Epithelial cell of esophagus (primary cell): ENCODE data around the gene ASIP.
A peak's percentile ranks its signal among the peaks of the same experiment; 100 is the strongest.
"Not testable (repeated sequence)": the region's sequence is repeated elsewhere in the genome, so short reads cannot be mapped to it uniquely, and the experiment has no call there.

Source experiments
- DNase-seq: peaks from one replicate; pipeline ENCODE4 v3.0.0; 2010; ENCODE audit warnings: low read depth
- H3K4me3 ChIP-seq: 2 replicates; pipeline ENCODE4 v1.5.1; 2011; ENCODE audit warnings: mild to moderate bottlenecking, low read length, control low read depth
- TF ChIP-seq, protein P1 (sequence below): IDR thresholded peaks from 2 replicates; pipeline ENCODE4 v1.5.1; 2011; ENCODE audit warnings: low read depth, mild to moderate bottlenecking, low read length, control low read depth, inconsistent platforms; ENCODE audit not compliant: insufficient read depth; ENCODE audit errors: missing control alignments

Gene ASIP

DNA sequence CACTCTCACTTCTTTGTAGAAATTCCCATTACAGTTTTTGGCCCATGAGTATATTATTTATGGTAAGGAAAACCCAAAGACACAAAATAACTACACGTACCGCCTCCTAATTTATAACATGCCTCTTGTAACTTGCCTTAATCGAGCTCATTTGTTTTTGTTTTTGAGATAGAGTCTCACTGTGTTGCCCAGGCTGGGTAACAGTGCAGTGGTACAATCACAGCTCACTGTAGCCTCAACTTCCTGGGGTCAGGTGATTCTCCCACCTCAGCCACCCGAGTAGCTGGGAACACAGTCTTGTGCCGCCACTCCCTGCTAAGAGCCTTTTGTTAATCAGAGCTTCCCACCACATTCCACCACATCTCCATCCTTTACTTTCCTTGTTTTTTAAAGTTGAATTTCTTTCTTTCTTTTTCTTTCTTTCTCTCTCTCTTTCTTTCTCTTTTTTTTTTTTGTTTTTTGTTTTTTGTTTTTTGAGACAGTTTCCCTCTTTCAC lies 15.5 kb downstream of the ASIP start:
- no peak overlapping the region for H3K4me3 ChIP-seq
- TF ChIP-seq, protein P1, sequence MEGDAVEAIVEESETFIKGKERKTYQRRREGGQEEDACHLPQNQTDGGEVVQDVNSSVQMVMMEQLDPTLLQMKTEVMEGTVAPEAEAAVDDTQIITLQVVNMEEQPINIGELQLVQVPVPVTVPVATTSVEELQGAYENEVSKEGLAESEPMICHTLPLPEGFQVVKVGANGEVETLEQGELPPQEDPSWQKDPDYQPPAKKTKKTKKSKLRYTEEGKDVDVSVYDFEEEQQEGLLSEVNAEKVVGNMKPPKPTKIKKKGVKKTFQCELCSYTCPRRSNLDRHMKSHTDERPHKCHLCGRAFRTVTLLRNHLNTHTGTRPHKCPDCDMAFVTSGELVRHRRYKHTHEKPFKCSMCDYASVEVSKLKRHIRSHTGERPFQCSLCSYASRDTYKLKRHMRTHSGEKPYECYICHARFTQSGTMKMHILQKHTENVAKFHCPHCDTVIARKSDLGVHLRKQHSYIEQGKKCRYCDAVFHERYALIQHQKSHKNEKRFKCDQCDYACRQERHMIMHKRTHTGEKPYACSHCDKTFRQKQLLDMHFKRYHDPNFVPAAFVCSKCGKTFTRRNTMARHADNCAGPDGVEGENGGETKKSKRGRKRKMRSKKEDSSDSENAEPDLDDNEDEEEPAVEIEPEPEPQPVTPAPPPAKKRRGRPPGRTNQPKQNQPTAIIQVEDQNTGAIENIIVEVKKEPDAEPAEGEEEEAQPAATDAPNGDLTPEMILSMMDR = no peak
- DNase-seq = no peak

DNA sequence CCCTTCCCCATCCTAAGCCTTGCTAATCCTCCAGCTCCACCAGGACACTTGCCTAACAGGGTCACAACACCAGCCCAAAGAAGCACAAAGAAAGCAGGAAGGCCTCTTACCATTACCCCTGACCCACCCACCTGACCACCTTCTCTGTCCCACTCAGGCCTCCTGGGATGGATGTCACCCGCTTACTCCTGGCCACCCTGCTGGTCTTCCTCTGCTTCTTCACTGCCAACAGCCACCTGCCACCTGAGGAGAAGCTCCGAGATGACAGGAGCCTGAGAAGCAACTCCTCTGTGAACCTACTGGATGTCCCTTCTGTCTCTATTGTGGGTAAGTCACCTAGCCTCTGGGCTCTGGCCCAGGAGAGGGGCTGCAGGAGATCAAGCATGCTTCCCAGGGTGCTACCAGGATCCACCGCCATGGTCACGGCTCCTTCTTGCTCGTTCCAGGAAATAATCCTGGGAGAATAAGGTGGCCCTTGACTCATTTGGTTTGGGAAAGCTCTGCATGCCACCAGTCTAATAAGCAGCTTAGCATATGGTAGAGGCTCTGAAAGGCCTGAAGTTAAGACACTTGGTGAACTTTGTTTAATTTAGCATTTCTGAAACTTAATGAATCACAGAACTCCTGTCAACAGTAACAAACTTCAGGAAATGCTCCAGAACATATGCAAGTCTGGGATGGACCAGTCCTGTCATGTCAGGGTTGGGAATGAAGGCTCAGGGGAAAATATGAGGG lies 19.2 kb downstream of the ASIP start:
- DNase-seq = peak; percentile 28
- no peak overlapping the region for H3K4me3 ChIP-seq
- TF ChIP-seq, protein P1 = no peak

DNA sequence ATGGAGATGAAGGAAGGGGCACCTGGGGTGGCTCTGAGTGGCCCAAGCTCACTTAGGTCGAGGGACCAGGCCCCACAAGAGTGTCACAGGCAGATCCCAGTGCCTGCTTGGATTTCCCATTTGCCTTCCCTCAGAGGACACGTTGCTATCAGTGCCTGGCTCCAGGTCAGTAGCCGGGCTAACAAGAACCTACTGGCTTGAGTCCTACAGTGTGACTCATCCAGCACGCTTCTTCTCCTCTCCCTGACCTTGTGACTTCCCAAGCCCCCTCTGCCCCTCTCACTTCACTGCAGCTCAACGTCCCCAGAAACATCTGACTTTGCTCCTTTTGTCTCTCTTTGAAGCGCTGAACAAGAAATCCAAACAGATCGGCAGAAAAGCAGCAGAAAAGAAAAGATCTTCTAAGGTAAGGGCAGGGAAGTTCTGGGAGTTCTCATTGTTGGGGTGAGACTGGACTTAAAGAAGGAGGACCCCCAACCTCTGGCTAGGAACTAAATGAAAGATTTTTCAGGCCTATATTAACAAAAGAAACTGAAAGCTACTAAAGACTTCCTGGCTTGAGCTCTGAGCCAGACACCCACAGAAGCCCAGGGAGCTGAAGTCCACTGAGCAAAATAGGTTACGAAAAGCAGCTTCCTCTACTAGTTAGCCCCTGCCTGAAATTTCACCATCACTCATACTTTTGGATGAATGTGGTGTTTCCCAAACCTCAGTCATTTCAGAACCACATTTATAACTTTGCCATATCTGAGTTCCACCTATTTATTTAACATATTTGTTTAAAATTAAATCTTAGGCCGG lies 21.5 kb downstream of the ASIP start:
- H3K4me3 ChIP-seq = no peak overlapping the region
- DNase-seq = peak; percentile 33
- TF ChIP-seq, protein P1 = no peak

DNA sequence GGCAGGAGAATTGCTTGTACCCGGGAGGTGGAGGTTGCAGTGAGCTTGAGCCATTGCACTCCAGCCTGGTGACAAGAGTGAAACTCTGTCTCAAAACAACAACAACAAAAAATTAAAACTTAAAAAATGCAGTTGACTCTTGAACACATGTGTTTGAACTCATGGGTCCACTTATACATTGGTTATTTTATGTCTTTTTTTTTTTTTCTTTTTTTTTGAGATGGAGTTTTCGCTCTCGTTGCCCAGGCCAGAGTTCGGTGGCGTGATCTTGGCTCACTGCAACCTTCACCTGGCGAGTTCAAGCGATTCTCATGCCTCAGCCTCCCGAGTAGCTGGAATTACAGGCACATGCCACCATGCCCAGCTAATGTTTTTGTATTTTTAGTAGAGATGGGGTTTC lies 22.2 kb downstream of the ASIP start:
- DNase-seq, H3K4me3 ChIP-seq: not testable (repeated sequence)

DNA sequence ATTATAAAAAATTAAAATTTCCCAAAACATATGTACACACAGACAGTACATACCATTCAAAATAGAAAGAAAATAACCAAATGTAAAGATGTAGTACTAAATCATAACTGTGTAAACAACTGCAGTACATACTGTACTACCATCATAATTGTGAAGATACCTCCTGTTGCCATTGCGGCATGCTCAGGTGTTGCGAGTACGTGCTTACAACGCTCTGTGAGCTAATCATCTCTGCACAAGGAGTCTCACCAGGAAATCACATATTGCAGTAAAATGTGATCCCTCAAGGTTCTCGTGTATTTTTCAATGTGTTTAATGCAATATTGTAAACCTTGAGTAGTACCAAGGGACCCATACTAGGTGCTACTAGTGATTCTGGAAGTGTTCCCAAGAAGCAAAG lies 22.9 kb downstream of the ASIP start:
- H3K4me3 ChIP-seq = no peak overlapping the region
- no peak for DNase-seq
- TF ChIP-seq, protein P1 = no peak

DNA sequence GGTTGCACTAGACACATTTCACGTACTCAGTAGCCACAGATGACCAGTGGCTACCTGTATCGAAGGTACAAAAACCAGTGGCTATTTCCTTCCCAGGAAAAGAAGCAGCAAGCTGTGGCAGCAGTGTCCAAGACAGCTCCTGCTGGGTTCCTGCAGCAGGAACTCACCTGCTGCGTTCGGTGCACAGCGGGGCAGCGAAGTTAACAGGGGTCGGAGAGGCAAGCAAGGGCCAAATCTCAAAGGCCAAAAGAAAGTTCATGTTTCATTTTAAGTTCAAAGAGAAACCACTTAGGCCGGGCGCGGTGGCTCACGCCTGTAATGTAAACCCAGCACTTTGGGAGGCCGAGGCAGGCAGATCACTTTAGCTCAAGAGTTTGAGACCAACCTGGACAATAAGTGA lies 26.9 kb downstream of the ASIP start:
- DNase-seq = no peak
- TF ChIP-seq, protein P1 = no peak
- H3K4me3 ChIP-seq = no peak overlapping the region

DNA sequence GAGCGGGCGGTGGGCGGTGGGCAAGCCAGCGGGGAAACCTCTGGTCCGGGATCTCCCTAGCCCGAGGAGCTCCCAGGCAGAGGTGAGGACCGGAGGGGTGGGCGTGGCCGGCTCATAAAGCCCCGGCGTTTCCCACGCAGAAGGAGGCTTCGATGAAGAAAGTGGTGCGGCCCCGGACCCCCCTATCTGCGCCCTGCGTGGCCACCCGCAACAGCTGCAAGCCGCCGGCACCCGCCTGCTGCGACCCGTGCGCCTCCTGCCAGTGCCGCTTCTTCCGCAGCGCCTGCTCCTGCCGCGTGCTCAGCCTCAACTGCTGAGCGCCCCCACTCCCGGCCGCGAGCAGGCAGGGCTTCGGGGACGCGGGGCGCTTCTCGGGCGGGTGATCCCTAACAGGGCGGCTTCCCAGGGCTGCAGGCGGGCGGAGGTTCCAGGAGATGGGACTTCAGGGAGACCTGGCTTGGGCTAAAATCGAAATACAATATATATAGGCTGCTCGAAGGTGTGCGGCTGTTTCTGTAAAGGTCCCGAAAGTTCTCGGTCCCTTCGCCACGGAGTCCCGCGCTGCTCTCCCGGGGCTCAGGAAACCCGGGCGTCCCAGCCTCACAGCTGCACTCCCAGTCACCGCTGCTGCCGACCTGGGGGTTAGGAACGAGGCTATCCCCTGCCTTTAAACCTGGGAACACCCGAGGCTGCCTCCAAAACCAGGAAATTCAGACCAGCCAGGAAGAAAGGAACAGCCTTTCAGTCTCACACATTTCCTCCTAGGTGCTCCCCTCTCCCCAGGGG lies 27.8 kb downstream of the ASIP start:
- no peak for DNase-seq
- peak overlapping the region; percentile 33 for H3K4me3 ChIP-seq

More for the DNA sequence above, 27.8 kb downstream of the ASIP start:
- TF ChIP-seq, protein P1 = no peak
